Measurements from ENCODE around the gene UBR7. TPM values are rescaled to one million over a fixed set of nuclear protein-coding genes. Genes with fewer than 3 reads are reported as not detected.
A peak's percentile ranks its signal among the peaks of the same experiment; 100 is the strongest.
"Not testable (repeated sequence)": the region's sequence is repeated elsewhere in the genome, so short reads cannot be mapped to it uniquely, and the experiment has no call there.

Gene UBR7
- total RNA-seq, 1 donor: 20.6 TPM

DNA sequence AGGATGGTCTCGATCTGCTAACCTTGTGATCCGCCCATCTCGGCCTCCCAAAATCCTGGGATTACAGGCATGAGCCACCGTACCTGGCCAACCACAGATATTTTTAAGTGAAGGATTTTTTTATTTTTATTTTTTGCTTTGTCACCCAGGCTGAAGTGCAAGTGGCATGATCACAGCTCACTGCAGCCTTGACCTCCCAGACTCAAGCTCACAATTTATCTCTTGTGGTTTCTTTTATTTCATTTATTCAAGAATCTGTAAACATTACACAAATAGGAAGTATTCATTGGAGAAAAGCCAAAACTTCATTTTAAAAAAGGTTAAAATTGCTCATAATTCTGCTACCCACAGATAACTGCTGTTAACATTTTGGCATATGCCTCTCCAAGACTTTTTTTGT is 35.7 kb upstream of the UBR7 start:
- peaks cover 7% of the 10 kb centered on the region for H3K27me3 ChIP-seq (ENCODE audit: insufficient read depth, low read length)
- no peak for DNase-seq (ENCODE audit: insufficient read length, low spot score, missing footprints)
- no peak overlapping the region for H3K4me2 ChIP-seq (ENCODE audit: insufficient read depth, low read length)
- no peaks in the 10 kb centered on the region for H3K36me3 ChIP-seq (ENCODE audit: insufficient read depth, low read length)
- H3K4me3 ChIP-seq (ENCODE audit: insufficient read depth, low read length): no peak overlapping the region
- TF ChIP-seq, protein P1, sequence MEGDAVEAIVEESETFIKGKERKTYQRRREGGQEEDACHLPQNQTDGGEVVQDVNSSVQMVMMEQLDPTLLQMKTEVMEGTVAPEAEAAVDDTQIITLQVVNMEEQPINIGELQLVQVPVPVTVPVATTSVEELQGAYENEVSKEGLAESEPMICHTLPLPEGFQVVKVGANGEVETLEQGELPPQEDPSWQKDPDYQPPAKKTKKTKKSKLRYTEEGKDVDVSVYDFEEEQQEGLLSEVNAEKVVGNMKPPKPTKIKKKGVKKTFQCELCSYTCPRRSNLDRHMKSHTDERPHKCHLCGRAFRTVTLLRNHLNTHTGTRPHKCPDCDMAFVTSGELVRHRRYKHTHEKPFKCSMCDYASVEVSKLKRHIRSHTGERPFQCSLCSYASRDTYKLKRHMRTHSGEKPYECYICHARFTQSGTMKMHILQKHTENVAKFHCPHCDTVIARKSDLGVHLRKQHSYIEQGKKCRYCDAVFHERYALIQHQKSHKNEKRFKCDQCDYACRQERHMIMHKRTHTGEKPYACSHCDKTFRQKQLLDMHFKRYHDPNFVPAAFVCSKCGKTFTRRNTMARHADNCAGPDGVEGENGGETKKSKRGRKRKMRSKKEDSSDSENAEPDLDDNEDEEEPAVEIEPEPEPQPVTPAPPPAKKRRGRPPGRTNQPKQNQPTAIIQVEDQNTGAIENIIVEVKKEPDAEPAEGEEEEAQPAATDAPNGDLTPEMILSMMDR (IDR thresholded peaks at IDR 0.05; ENCODE audit: extremely low read depth, low read depth, low read length): no peak
- H3K27ac ChIP-seq (ENCODE audit: low read depth, low read length): no peak overlapping the region
- H3K4me1 ChIP-seq (ENCODE audit: insufficient read depth, low read length): no peaks in the 10 kb centered on the region
- no peaks in the 10 kb centered on the region for H3K79me2 ChIP-seq (ENCODE audit: insufficient read depth, low read length)
- no peak overlapping the region for H2AFZ ChIP-seq (ENCODE audit: low read length)
- H4K20me1 ChIP-seq (ENCODE audit: insufficient read depth, low read length): no peaks in the 10 kb centered on the region
- no peaks in the 10 kb centered on the region for H3K9me3 ChIP-seq (ENCODE audit: low read depth, low read length)

DNA sequence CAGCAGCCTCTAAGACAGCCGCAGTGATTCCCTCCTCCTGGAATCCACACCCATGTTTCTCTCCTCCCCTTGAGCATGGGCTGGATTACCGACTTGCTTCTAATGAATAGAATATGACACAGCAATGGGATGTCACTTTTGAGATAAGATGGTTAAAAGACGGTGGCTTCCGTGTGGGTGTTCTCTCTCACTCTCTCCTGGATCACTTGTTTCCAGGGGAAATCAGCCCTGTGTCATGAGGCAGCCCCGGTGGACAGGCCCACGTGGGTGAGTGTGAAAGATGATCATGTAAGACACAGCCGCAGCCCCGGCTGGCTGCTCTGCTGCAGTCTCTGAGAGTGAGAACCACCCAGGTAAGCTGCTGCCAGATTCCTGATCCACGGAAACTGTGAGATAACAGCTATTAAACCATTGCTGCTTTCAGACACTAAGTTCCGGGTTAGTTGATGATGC is 33.1 kb upstream of the UBR7 start:
- H3K27ac ChIP-seq (ENCODE audit: low read depth, low read length): no peak overlapping the region
- H3K4me2 ChIP-seq (ENCODE audit: insufficient read depth, low read length): peak overlapping the region; percentile 17
- H3K4me3 ChIP-seq (ENCODE audit: insufficient read depth, low read length): no peak overlapping the region
- no peaks in the 10 kb centered on the region for H3K9me3 ChIP-seq (ENCODE audit: low read depth, low read length)
- no peaks in the 10 kb centered on the region for H3K79me2 ChIP-seq (ENCODE audit: insufficient read depth, low read length)
- DNase-seq (ENCODE audit: insufficient read length, low spot score, missing footprints): peak; percentile 53
- no peaks in the 10 kb centered on the region for H3K4me1 ChIP-seq (ENCODE audit: insufficient read depth, low read length)
- H3K27me3 ChIP-seq (ENCODE audit: insufficient read depth, low read length): peaks cover 7% of the 10 kb centered on the region
- TF ChIP-seq, protein P1 (IDR thresholded peaks at IDR 0.05; ENCODE audit: extremely low read depth, low read depth, low read length): no peak
- no peaks in the 10 kb centered on the region for H4K20me1 ChIP-seq (ENCODE audit: insufficient read depth, low read length)
- H3K36me3 ChIP-seq (ENCODE audit: insufficient read depth, low read length): no peaks in the 10 kb centered on the region
- peak overlapping the region; percentile 27 for H2AFZ ChIP-seq (ENCODE audit: low read length)

DNA sequence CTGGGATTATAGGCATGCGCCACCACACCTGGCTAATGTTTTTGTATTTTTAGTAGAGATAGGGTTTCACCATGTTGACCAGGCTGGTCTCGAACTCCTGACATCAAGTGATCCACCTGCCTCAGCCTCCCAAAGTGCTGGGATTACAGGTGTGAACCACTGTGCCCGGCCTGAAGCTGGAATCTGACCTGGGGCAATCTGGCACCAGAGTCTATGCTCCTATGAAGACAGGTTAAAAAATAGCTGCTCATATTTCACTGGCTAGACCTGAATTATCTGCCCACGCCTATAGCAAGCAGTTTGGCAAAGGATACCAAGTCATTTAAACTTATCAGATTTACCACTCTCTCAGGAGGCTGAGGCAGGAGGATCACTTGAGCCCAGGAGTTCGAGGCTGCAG is 32.3 kb upstream of the UBR7 start:
- not testable (repeated sequence) for H3K9me3 ChIP-seq (ENCODE audit: low read depth, low read length); H4K20me1 ChIP-seq (ENCODE audit: insufficient read depth, low read length); H3K4me3 ChIP-seq (ENCODE audit: insufficient read depth, low read length); H3K27me3 ChIP-seq (ENCODE audit: insufficient read depth, low read length); H3K4me1 ChIP-seq (ENCODE audit: insufficient read depth, low read length); H3K79me2 ChIP-seq (ENCODE audit: insufficient read depth, low read length); DNase-seq (ENCODE audit: insufficient read length, low spot score, missing footprints); H2AFZ ChIP-seq (ENCODE audit: low read length); H3K36me3 ChIP-seq (ENCODE audit: insufficient read depth, low read length); H3K4me2 ChIP-seq (ENCODE audit: insufficient read depth, low read length); H3K27ac ChIP-seq (ENCODE audit: low read depth, low read length)

DNA sequence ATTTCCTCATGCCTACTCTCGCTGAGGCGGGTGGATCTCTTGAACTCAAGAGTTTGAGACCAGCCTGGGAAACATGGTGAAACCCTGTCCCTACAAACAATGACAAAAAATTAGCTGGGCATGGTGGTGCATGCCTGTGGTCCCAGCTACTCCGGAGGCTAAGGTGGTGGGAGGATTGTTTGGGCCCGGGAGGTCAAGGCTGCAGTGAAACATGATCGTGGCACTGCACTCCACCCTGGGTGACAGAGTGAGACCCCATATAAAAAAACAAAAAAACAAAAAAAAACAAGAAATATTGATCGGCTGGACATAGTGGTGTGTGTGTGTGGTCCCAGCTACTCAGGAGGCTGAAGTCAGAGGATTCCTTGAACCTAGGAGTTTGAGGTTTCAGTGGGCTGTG is 31.6 kb upstream of the UBR7 start:
- TF ChIP-seq, protein P1 (IDR thresholded peaks at IDR 0.05; ENCODE audit: extremely low read depth, low read depth, low read length): no peak
- no peaks in the 10 kb centered on the region for H4K20me1 ChIP-seq (ENCODE audit: insufficient read depth, low read length)
- DNase-seq (ENCODE audit: insufficient read length, low spot score, missing footprints): no peak
- H3K4me3 ChIP-seq (ENCODE audit: insufficient read depth, low read length): no peak overlapping the region
- H3K27me3 ChIP-seq (ENCODE audit: insufficient read depth, low read length): peaks cover 7% of the 10 kb centered on the region
- peaks cover 2% of the 10 kb centered on the region for H3K4me1 ChIP-seq (ENCODE audit: insufficient read depth, low read length)
- H3K36me3 ChIP-seq (ENCODE audit: insufficient read depth, low read length): no peaks in the 10 kb centered on the region
- H3K27ac ChIP-seq (ENCODE audit: low read depth, low read length): no peak overlapping the region
- H3K4me2 ChIP-seq (ENCODE audit: insufficient read depth, low read length): no peak overlapping the region
- H3K9me3 ChIP-seq (ENCODE audit: low read depth, low read length): no peaks in the 10 kb centered on the region
- H3K79me2 ChIP-seq (ENCODE audit: insufficient read depth, low read length): no peaks in the 10 kb centered on the region
- H2AFZ ChIP-seq (ENCODE audit: low read length): no peak overlapping the region
